GM21723 (cell line): Measurements from ENCODE around the gene DLG1.
A peak's percentile ranks its signal among the peaks of the same experiment; 100 is the strongest.

ENCODE experiments used
- ATAC-seq: cut with Tn5 transposase; IDR thresholded peaks from one replicate; pipeline ENCODE4 v1.9.1; 2021; ENCODE audit warnings: mild to moderate bottlenecking, moderate library complexity; ENCODE audit not compliant: unreplicated experiment

The DLG1 gene

DNA sequence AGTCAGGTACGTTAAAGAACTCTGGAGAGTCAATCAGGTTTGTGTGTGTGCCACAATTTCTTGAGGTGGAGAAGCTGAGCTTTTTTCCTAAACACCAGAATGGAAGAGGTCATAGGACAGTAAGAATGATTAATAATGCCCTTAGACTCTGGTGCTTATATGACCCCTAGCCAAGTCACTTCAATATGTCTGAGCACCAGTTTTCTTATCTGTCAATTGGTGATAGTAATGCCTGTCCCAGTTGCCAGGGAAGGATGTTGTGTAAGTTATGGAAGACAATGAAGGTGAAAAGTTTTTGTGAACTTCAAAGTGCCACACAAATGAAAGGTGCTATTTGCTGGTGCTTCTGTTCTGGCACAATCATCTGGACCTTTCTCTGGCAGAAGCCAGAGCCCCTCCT lies 22.2 kb upstream of the DLG1 start:
- no peak for ATAC-seq

DNA sequence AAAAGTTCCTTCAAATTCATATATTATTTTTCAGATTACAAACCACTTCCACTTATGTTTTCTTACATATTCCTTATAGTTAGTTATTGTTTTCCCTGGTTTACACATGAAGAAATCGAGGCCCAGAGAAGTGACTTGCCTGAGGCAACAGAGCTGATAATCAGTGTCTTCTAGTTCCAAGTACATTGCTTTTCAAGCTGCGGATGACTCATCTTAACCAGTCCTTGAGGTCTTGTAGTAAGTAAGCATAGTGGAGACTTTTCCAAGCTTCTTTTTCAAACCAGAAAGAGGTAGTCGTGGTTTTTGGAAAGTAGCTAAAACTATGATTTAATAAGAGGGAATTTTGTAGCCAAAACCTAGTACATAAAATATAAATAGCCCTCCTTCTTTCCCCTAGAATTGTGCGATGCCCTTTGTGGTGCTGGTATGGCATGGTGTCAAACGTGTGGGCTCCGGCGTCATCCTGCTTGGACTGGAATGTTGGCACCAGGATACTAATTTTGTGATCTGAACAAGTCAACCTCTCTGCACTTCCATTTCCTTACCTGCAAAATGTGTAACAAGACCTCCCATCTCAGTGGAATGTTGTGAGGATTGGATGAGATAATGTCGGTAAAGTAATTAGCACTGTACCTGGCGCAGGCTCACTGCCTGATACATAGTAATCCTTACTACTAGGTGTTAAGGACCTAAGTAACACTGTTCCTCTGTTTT lies 19.0 kb upstream of the DLG1 start:
- no peak for ATAC-seq

DNA sequence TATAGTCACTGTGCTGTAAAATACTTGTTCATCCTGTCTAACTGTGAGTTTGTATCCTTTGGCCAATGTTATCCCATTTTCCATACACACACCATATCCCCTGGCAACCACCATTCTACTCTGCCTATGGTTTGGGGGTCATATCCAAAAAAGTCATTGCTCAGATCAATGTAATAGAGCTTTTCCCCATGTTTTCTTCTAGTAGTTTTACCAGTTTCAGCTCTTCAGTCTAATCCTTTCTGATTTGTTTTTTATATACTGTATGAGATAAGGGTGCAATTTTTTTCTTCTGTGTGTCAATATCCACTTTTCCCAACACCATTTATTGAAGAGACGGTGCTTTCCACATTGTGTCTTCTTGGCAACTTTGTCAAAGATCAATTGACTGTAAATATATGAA lies 14.0 kb upstream of the DLG1 start:
- ATAC-seq = no peak

GRCh38 chr3:197311591-197311990 lies 13.2 kb upstream of the DLG1 start:
- ATAC-seq = no peak

- ATAC-seq = no peak
Measured at GRCh38 chr3:197309528-197310361, 11.3 kb upstream of the DLG1 start.

GRCh38 chr3:197308591-197308990 lies 10.2 kb upstream of the DLG1 start:
- ATAC-seq = no peak

GRCh38 chr3:197306374-197307086 lies 8.1 kb upstream of the DLG1 start:
- ATAC-seq = no peak

GRCh38 chr3:197305854-197306253 lies 7.4 kb upstream of the DLG1 start:
- peak; percentile 91 for ATAC-seq

- ATAC-seq = no peak
Measured at GRCh38 chr3:197303452-197303851, 5.0 kb upstream of the DLG1 start.

DNA sequence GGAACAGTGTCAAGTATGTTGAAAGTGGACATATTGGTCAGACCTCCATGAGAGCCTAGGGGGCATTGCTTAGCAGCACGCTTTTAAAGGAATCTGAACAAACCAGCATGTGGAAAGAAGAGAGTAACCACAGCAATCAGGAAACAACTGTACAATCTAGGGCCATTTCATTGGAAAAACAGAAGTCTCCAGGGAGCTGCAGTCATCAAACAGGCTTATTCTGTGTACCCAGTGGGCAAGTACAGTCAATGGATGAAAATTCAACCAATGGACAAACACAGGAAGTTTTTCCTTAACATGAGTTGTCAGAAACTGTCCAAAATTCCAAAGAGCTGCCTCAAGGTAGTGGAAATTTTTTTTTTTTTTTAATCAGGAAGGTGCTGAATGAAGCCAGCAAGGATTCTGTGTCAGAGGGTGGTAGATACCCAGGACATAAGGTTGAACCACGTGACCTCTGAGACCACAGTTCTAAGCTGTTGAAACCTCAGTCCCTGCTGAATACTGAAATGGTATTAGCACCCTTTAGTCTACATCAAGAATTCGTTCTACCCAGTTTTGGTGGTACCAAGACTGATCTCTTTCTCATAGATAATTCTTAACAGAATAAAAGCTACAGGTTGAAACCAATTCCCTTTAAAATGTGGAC lies 4.4 kb upstream of the DLG1 start:
- no peak for ATAC-seq

DNA sequence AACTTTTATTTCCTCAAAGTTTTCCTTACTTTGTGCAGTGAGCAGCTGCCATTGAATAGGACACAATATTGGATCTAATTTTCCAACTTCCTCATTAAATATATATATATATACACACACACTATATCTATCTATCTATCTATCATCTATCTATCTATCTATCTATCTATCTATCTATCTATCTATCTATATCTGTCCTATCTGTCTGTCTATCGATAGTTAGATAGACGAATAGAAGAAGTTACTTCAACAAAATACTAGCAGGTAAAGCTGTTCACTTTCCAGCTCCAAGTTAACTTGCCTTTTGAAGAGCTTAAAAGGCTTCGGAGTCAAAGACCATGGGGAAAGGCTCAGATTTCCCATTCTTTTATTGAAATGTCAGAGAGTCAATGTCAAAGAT lies 3.6 kb upstream of the DLG1 start:
- no peak for ATAC-seq

GRCh38 chr3:197300361-197300760 lies 1.9 kb upstream of the DLG1 start:
- ATAC-seq = no peak

DNA sequence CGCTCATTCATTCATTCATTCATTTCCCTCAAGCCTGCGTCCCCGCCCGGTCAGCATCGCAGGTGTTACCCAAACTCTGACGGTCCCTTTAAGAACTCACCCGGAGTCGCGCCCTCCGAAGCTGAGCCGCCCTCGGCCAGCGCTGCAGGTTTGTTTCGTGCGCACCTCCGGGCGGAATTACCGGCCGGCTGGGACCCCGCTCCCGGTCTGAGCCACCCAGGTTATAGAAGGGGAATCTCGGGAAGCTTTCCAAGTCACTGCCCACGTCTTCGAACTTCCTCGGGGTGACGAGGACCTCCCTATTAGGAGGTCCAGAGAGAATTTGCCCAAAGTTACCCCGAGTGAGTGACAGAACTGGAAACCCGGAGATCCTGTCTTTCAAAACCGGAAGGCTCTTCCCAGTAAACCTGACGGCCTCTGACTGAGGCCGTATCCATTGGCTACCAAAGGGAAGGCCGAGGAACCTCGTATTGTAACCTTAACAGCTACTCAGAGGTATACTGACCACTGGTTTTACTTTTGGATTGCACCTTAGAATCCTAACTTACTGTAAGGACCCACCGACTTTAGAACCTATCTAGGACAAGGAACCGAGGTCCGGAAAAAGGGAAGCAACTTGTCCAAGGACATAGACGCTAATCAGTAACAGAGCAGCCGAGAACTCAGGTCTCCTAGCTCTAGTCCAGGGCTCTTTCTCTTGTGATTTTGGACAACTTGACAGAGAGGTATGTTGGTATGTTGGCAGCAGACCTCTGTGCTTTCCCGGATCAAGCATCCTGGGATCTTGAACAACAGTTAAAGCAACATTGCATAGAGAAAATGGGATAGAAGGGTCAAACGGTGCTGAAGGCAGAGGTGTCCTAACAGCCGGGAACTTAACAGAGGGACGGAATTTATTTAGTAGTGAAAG lies 788 bp upstream of the DLG1 start:
- ATAC-seq = peak; percentile 26

DNA sequence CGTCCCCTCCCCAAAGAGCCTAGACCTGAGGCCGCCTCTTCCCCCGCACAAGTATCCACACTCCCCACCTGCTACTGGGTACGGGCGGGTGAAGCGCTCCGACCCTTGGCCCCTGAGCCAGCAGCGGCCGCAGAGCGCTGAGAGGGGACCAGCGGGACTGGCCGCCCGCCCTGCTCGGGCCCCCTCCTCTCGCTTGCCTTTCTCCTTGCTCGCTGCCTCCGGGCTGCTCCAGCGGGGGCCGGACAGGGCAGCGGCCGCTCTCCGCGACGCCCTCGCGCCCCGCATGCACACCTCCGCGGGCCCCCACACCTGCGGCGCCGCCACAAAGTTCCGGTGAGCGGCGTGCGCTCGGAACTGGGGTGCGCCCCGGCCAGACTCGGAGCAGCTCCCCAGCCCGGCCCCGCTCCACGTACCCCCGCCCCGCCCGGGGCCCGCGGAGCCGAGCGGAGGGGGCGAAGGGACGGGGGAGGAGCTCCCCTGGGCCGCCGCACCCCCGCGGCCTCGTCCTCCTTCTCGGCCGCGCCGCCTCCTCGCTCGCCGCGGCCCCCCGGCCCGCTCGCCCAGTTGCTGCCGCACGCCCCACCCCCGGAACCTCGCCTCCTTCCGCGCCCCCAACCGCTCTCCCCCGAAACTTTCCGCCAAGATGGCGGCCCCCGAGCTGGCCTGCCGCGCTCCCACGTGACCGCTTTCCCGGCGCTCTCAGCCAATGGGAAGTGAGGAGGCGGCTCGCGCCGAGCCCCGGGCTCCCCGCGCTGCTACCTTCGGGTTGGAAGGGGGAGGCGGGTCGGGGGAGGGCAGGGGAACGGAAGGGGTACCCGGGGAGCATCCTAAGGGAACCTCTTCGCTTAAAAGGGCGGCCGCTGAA lies 704 bp downstream of the DLG1 start:
- ATAC-seq = peak; percentile 76

GRCh38 chr3:197297002-197297401 lies 1.4 kb downstream of the DLG1 start:
- no peak for ATAC-seq

GRCh38 chr3:197296545-197296944 lies 1.9 kb downstream of the DLG1 start:
- no peak for ATAC-seq

DNA sequence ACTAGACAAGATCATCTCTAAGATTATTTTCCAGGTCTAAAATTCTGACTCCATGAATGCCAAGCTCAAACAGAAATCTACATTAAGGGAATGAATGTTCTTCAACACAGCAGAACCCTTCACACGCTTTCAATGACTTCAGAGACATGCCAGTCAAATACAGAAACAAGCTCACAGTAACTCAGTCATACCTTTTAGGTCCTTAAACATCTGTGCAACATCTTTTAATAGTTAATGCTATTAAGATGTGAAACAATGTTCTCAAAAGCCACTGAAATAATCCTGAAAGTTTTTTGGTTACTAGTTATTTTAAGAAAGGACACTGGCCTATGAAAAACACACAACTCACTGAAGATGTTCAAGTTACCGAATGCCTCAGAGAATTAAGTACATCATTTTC lies 2.5 kb downstream of the DLG1 start:
- ATAC-seq = no peak

DNA sequence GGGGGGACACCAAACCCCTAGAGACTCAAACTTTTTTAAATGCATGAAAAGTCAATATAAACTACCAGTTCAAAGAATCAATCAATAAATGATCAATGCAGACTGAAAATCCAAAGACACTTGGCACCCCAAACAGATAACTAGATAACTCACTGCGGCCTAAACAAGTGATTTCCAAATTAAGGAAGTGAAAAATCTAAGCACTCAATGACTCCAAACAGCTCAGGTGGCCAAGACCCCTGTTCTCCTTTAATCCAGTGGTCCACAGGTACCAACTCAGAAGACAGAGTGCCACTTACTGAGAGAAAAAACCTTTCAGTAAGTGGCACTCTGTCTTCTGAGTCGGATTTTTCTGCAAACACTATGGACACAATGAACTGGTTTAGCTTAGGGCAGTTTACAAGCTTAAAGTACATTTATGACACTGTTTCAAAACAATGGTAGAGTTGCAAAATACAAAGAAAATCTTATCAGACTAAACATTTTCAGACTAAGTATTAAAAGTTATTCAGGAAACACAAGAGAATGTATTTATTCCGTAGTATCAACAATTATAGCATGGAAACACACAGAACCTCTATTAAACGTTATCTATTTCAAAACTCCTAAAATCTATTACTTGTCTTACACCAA lies 4.7 kb downstream of the DLG1 start:
- ATAC-seq = no peak

DNA sequence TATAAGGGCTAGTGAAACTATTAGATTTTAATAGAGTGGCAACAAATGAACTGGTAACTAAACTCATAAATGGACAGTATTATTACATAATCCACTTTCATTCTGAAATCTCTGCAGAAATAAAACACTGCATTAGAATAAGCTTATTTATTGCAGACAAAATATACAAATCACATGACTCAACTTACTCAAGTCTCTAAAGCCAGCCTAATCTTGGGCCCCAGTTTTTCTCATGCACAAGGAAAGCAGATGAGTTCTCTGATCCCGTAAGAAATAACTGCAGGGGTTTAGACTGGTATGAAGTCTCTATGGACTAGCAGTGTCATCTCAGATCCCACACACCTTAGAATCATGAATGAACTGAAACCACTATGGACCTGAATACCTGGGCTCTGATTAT lies 5.8 kb downstream of the DLG1 start:
- no peak for ATAC-seq
